K562 (cell line): Measurements from ENCODE around the gene AGR2. TPM values are rescaled to one million over a fixed set of nuclear protein-coding genes. Genes with fewer than 3 reads are reported as not detected.

Experiments used
- ATF7 ChIP-seq: fragments of 450-650 bp; IDR thresholded peaks from 2 replicates; pipeline ENCODE4 v1.7.1; 2014; ENCODE audit warnings: mild to moderate bottlenecking, moderate library complexity
- BACH1 ChIP-seq: fragments of 200-800 bp; sonication (Bioruptor generic); IDR thresholded peaks from 2 replicates; pipeline ENCODE4 v1.6.1; 2016; ENCODE audit warnings: missing genetic modification characterization, missing compliant biosample characterization
- CXXC5 ChIP-seq: fragments of 250-450 bp; sonication (Bioruptor Pico); IDR thresholded peaks from 2 replicates; pipeline ENCODE4 v1.8.0; 2022; ENCODE audit warnings: inconsistent platforms, mild to moderate bottlenecking, moderate library complexity
- HDAC2 ChIP-seq: fragments of 450-650 bp; IDR thresholded peaks from 2 replicates; pipeline ENCODE4 v1.6.1; 2016; ENCODE audit warnings: mild to moderate bottlenecking
- KAT2B ChIP-seq: IDR thresholded peaks from one replicate; pipeline ENCODE4 v1.6.1; 2012; ENCODE audit warnings: low read depth, mild to moderate bottlenecking, control low read depth, inconsistent platforms, low read length, moderate library complexity
- NR2F6 ChIP-seq: fragments of 450-650 bp; formaldehyde crosslinking; IDR thresholded peaks from 2 replicates; pipeline ENCODE4 v1.4.0; 2020; ENCODE audit warnings: mild to moderate bottlenecking
- NR3C1 ChIP-seq: sonication (generic); formaldehyde crosslinking; IDR thresholded peaks from 2 replicates; pipeline ENCODE4 v1.8.1; 2022; ENCODE audit warnings: missing genetic modification reagents
- SETDB1 ChIP-seq: IDR thresholded peaks from one replicate; pipeline ENCODE4 v1.6.1; 2012; ENCODE audit warnings: low read length, control low read depth, inconsistent platforms
- SRSF3 ChIP-seq: fragments of 200-400 bp; formaldehyde crosslinking; IDR thresholded peaks from 2 replicates; pipeline ENCODE4 v1.6.1; 2016; ENCODE audit warnings: mild to moderate bottlenecking, low read length, moderate library complexity; ENCODE audit not compliant: insufficient read depth
- TOE1 ChIP-seq, 2 experiments: fragments of 450-650 bp in 1 of 2; sonication (generic) in 1 of 2; formaldehyde crosslinking in 1 of 2; IDR thresholded peaks; 2 replicates each; pipeline versions ENCODE4 v1.7.1 to v1.8.0; 2016 to 2022; ENCODE audit warnings: borderline replicate concordance in 2 of 2, mild to moderate bottlenecking in 2 of 2, antibody characterized with exemption in 1 of 2, inconsistent platforms in 1 of 2, low read depth in 1 of 2, missing genetic modification reagents in 1 of 2, moderate library complexity in 1 of 2
- ZC3H4 ChIP-seq: sonication (generic); formaldehyde crosslinking; IDR thresholded peaks from 2 replicates; pipeline ENCODE4 v1.9.0; 2021; ENCODE audit warnings: missing genetic modification reagents, borderline replicate concordance
- polyA plus RNA-seq, 8 experiments: library from polyadenylated mRNA; depleted of rRNA in 4 of 8; stranded (reverse) in 5 of 8; unstranded in 3 of 8; fragments of >200 nt; fragmentation: Nextera tagmentation in 2 of 8; fragmentation: Illumina TruSeq in 1 of 8; extraction: Ambion mirVana in 2 of 8; extraction: Trizol in 1 of 8; gene quantifications; 2 replicates each; pipeline versions ENCODE4 v1.2.1 to v1.2.3, GENCODE V29; 2011 to 2014; ENCODE audit warnings: inconsistent platforms in 1 of 8, missing spikeins in 1 of 8
- total RNA-seq, 7 experiments: library from RNA; depleted of rRNA in 6 of 7; stranded (reverse); fragments of >200 nt in 6 of 7; fragmentation: Illumina TruSeq in 2 of 7; extraction: Trizol in 2 of 7; gene quantifications; 2 replicates each; pipeline versions ENCODE4 v1.2.1 to v1.2.3, GENCODE V29; 2011 to 2021; ENCODE audit warnings: low replicate concordance in 1 of 7
- TF ChIP-seq, protein P1 (sequence below): fragments of 250-450 bp; sonication (Bioruptor Pico); IDR thresholded peaks from 2 replicates; pipeline ENCODE4 v1.5.0; 2021; ENCODE audit warnings: mild to moderate bottlenecking, borderline replicate concordance

Gene AGR2
- total and polyA plus RNA-seq, 9 of the 15 experiments (the other 6 are each of a cell fraction or from before 2014, with no cell fraction given) = 0.66 TPM; not detected in 8

- TF ChIP-seq, protein P1, sequence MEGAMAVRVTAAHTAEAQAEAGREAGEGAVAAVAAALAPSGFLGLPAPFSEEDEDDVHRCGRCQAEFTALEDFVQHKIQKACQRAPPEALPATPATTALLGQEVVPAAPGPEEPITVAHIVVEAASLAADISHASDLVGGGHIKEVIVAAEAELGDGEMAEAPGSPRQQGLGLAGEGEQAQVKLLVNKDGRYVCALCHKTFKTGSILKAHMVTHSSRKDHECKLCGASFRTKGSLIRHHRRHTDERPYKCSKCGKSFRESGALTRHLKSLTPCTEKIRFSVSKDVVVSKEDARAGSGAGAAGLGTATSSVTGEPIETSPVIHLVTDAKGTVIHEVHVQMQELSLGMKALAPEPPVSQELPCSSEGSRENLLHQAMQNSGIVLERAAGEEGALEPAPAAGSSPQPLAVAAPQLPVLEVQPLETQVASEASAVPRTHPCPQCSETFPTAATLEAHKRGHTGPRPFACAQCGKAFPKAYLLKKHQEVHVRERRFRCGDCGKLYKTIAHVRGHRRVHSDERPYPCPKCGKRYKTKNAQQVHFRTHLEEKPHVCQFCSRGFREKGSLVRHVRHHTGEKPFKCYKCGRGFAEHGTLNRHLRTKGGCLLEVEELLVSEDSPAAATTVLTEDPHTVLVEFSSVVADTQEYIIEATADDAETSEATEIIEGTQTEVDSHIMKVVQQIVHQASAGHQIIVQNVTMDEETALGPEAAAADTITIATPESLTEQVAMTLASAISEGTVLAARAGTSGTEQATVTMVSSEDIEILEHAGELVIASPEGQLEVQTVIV (CRISPR knock-in tag) = no peak
- TF ChIP-seq SRSF3 (no peak), CXXC5 (CRISPR knock-in tag) (no peak), HDAC2 (no peak), ZC3H4 (CRISPR knock-in tag) (no peak), TOE1 (IDR thresholded peaks at IDR 0.05; ENCODE audit: borderline replicate concordance) (no peak), TOE1 (CRISPR knock-in tag; IDR thresholded peaks at IDR 0.05; ENCODE audit: borderline replicate concordance, low read depth) (no peak), NR3C1 (CRISPR knock-in tag) (no peak), BACH1 (no peak), ATF7 (no peak), KAT2B (no peak), NR2F6 (CRISPR knock-in tag) (no peak), SETDB1 (no peak)
Measured at GRCh38 chr7:16822029-16822428, 17.2 kb upstream of the AGR2 start (continued).
